GM18511 (cell line): ENCODE results near the gene RAI1.
"Not testable (repeated sequence)": the region's sequence is repeated elsewhere in the genome, so short reads cannot be mapped to it uniquely, and the experiment has no call there.

Source experiments
- ATAC-seq: cut with Tn5 transposase; IDR thresholded peaks from one replicate; pipeline ENCODE4 v1.9.1; 2021; ENCODE audit warnings: mild to moderate bottlenecking, moderate library complexity; ENCODE audit not compliant: unreplicated experiment

The RAI1 gene

GRCh38 chr17:17681187-17681743 is at the start of gene RAI1:
TSS of gene RAI1 (plus strand) at chr17:17681458. CDS start at chr17:17792949, 111,491 bp downstream.
- ATAC-seq, result peak; percentile 55

GRCh38 chr17:17632690-17633089 is 48.6 kb upstream of the RAI1 start:
- not testable (repeated sequence) for ATAC-seq

- no peak for ATAC-seq
Observed at GRCh38 chr17:17633310-17633709, 47.9 kb upstream of the RAI1 start.

GRCh38 chr17:17635126-17635525 is 46.1 kb upstream of the RAI1 start:
- ATAC-seq, result no peak

- not testable (repeated sequence) for ATAC-seq
Observed at GRCh38 chr17:17635537-17636271, 45.6 kb upstream of the RAI1 start.

- no peak for ATAC-seq
Observed at GRCh38 chr17:17636272-17636885, 44.9 kb upstream of the RAI1 start.

GRCh38 chr17:17638467-17638866 is 42.8 kb upstream of the RAI1 start:
- no peak for ATAC-seq

- not testable (repeated sequence) for ATAC-seq
Observed at GRCh38 chr17:17639661-17640270, 41.5 kb upstream of the RAI1 start.

- ATAC-seq, result peak; percentile 48
Observed at GRCh38 chr17:17641621-17642409, 39.4 kb upstream of the RAI1 start.

GRCh38 chr17:17645148-17645547 is 36.1 kb upstream of the RAI1 start:
- ATAC-seq, result not testable (repeated sequence)

- no peak for ATAC-seq
Observed at GRCh38 chr17:17645961-17646360, 35.3 kb upstream of the RAI1 start.

- ATAC-seq, result no peak
Observed at GRCh38 chr17:17647524-17648178, 33.6 kb upstream of the RAI1 start.

- ATAC-seq, result no peak
Observed at GRCh38 chr17:17648762-17649161, 32.5 kb upstream of the RAI1 start.

- no peak for ATAC-seq
Observed at GRCh38 chr17:17650959-17651358, 30.3 kb upstream of the RAI1 start.

- no peak for ATAC-seq
Observed at GRCh38 chr17:17653343-17653742, 27.9 kb upstream of the RAI1 start.

- no peak for ATAC-seq
Observed at GRCh38 chr17:17659340-17659739, 21.9 kb upstream of the RAI1 start.

GRCh38 chr17:17661134-17661533 is 20.1 kb upstream of the RAI1 start:
- no peak for ATAC-seq

GRCh38 chr17:17661834-17662385 is 19.3 kb upstream of the RAI1 start:
- ATAC-seq, result no peak

- peak; percentile 83 for ATAC-seq
Observed at GRCh38 chr17:17663160-17664063, 17.8 kb upstream of the RAI1 start.
